Kidney epithelial cell (primary cell): ENCODE measurements around the gene RNASE12. TPM values are rescaled to one million over a fixed set of nuclear protein-coding genes. Genes with fewer than 3 reads are reported as not detected.

Experiments used
- DNase-seq: peaks from one replicate; pipeline ENCODE4 v3.0.0-alpha.2; 2010; ENCODE audit warnings: low read depth
- H3K27me3 ChIP-seq: 2 replicates; pipeline ENCODE4 v1.6.0; 2011; ENCODE audit warnings: low read length; ENCODE audit not compliant: control insufficient read depth, insufficient read depth
- H3K36me3 ChIP-seq: 2 replicates; pipeline ENCODE4 v1.5.1; 2011; ENCODE audit warnings: low read length; ENCODE audit not compliant: control insufficient read depth, insufficient read depth
- H3K4me3 ChIP-seq: 2 replicates; pipeline ENCODE4 v1.5.1; 2011; ENCODE audit warnings: low read depth, mild to moderate bottlenecking, control low read depth, low read length
- CTCF ChIP-seq: IDR thresholded peaks from 2 replicates; pipeline ENCODE4 v1.5.1; 2011; ENCODE audit warnings: mild to moderate bottlenecking, moderate library complexity, low read length, control low read depth, inconsistent platforms; ENCODE audit not compliant: insufficient read depth, poor library complexity, severe bottlenecking
- total RNA-seq: library from RNA; depleted of rRNA; stranded (reverse); fragments of >200 nt; gene quantifications from 2 replicates; pipeline ENCODE4 v1.2.3, GENCODE V29; 2015

Gene RNASE12
- total RNA-seq, 1 donor from 2014 or later: not detected

DNA sequence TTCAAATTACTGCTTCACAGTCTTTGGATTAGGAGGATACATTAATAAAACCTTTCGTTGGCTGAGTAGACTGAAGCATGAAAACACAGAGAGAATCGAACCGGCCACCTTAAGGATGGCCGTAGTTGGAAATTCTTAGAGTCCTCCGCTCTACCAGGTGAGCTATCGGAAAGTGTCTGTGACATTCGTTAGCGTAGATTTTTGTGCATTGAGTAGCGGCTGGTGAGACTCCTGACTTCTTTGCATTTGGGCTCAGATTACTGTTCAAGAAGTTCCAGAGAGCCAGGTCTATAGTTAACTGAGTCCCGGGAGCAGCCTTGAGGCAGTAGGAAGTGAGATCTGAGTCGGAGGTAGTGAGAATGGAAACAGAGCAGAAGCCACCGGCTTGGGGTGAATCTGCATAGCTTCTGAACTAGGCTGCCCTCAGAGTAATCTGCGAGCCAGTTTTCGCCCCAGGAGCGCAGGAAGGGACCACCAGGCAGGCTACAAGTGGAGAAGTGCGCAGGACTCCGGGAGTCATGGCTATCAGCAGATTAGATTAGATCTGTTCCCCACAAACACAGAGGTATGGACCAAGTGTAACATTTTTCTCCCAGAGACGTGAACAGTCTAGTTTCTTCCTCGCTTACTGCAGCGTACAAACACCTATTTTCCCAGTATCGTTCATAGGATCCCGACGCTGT, 39.3 kb upstream of the RNASE12 start:
- Histone ChIP-seq H3K27me3 (peaks cover 22% of the 10 kb centered on the region), H3K4me3 (peak overlapping the region; percentile 40), H3K36me3 (no peaks in the 10 kb centered on the region)
- no peak for TF ChIP-seq CTCF
- DNase-seq: no peak

DNA sequence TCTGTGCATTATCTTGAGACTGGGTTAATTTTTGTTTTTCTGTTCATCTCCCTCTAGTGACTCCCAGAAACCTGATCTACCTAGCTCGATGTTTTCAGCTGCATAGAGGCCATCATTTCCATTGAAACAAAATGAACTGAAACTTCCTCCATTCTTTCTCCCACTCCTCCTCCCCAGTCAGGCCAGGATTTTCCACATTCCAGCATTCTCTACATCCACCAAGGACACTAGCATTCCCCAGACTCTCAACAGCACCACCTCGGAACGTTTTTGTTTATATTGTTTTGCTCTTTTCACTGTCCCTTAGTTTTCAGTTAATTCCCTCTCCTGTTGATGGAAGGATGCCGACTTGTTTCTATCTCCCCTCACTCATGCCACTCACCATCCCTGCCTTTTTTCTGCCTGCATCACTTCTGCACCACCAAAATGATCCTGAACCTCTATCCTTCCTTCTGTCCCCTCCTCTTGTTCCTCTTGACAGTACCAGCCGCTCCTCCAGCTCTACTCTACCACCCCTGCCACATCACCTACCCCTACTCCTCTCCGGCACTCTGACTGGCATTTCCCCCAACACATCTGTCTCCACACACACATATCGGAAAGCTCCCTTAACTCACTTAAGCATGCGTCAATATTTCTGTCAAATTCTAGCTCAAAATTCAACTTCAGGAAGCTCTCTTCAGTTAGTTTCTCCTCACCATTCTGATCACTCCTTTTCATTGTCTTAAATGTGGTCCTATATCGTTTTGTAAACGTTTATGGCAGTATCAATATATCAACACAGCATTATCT, 37.1 kb upstream of the RNASE12 start:
- TF ChIP-seq CTCF: no peak
- Histone ChIP-seq H3K27me3 (peaks cover 17% of the 10 kb centered on the region), H3K36me3 (no peaks in the 10 kb centered on the region), H3K4me3 (no peak overlapping the region)
- no peak for DNase-seq

DNA sequence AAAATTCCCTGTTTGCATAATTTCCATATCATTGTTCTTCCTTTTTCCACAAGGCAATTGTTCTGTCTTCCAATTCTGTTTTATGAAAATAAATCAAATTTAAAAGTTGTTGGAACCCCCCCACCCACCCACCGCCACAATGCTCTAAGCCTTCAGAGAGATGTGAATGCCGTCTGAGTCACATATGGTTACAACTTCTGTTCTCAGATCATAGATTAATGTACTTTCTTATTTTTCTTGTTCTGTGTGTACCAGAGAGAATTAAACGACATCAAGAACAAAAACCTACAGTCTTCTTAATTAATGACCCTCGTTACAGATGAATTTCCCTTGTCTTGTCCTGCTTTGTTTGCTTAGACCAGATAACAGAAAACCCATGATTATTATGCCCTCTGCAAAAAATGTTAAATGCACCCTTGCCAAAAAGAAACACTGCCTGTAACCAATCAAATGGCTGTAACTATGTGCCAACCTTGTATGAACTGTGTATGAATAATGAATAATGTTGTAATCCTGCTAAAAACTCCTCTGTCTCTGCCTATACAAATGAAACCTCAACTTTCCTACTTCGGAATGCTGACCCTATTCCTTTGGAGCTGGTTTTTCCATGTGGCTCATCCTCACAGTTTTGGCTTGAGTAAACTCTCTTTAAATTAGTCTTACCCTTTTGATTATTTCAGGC, 36.3 kb upstream of the RNASE12 start:
- no peak overlapping the region for H3K4me3 ChIP-seq
- no peak for TF ChIP-seq CTCF

DNA sequence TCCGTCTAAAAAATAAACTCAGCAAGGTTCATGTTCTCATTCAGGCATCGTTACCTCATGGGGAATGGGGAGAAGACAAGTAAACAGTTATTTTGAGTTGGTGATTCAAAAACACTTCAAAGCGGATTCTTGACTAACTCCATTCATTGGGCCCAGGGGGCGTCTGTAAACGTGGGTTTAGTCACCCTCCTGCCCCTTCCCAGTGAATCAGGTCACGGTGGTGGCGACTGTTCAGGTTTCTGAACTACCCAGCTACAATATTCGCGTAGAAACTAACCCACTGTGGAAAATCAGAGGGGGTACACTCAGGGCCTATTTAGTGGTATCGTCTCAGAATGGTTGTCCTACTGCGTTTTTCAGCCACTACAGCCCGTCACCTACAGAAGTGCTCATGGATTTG, 35.1 kb upstream of the RNASE12 start:
- no peak for TF ChIP-seq CTCF
- H3K4me3 ChIP-seq: no peak overlapping the region

More for the DNA sequence above, 36.3 kb upstream of the RNASE12 start:
- H3K36me3 ChIP-seq: no peaks in the 10 kb centered on the region
- peaks cover 15% of the 10 kb centered on the region for H3K27me3 ChIP-seq
- DNase-seq: no peak

GRCh38 chr14:20624495-20625070, 33.4 kb upstream of the RNASE12 start:
- no peak for TF ChIP-seq CTCF
- Histone ChIP-seq H3K27me3 (peaks cover 15% of the 10 kb centered on the region), H3K4me3 (peak overlapping the region; percentile 35), H3K36me3 (no peaks in the 10 kb centered on the region)
- DNase-seq: no peak

More for the DNA sequence above, 35.1 kb upstream of the RNASE12 start:
- Histone ChIP-seq H3K36me3 (no peaks in the 10 kb centered on the region), H3K27me3 (peaks cover 15% of the 10 kb centered on the region)
- DNase-seq: no peak
